ENCODE measurements around the gene CKAP5.
"Not testable (repeated sequence)": the region's sequence is repeated elsewhere in the genome, so short reads cannot be mapped to it uniquely, and the experiment has no call there.

The CKAP5 gene

GRCh38 chr11:46855863-46856262 lies 9.8 kb upstream of the CKAP5 start:
- DNase-seq (ENCODE audit: low read depth in 2 of 2, low spot score in 1 of 2) = no peak

DNA sequence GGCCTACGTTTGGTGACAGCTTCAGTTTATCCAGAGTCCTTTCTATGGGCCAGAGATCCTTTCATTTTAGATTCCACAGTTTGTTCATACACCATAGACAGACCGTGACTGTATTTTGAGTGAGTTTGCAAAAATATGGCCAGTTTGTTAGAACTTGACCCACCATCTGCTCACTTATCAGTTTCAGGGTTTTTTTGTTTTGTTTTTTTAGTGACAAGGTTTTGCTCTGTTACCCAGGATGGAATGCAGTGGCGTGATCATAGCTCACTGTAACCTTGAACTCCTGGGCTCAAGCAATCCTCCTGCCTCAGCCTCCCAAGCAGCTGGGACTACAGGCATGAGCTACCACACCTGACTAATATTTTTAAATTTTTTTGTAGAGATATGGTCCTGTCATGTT lies 9.1 kb upstream of the CKAP5 start:
- DNase-seq (ENCODE audit: low read depth in 2 of 2, low spot score in 1 of 2) = no peak

GRCh38 chr11:46850829-46851380 lies 4.8 kb upstream of the CKAP5 start:
- no peak for DNase-seq (ENCODE audit: low read depth in 2 of 2, low spot score in 1 of 2)

DNA sequence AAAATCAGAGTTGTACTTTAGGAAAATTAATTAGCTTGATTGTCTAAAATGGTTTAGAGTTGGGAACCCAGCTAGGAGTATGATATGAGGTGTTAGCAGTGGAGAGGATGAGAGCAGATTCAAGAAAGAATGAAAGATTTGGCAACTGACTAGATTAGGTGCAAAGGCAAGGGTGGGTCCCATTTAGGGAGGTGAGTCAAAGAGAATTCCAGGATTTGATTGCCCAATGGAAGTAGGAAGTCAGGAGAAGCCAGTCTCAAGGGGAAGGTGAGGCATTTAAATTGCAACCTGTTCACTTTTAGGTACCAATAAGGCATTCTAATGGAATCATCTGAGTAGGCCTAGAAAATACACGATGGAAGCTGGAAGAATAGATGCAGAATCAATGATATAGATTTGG lies 3.6 kb upstream of the CKAP5 start:
- no peak for DNase-seq (ENCODE audit: low read depth in 2 of 2, low spot score in 1 of 2)

DNA sequence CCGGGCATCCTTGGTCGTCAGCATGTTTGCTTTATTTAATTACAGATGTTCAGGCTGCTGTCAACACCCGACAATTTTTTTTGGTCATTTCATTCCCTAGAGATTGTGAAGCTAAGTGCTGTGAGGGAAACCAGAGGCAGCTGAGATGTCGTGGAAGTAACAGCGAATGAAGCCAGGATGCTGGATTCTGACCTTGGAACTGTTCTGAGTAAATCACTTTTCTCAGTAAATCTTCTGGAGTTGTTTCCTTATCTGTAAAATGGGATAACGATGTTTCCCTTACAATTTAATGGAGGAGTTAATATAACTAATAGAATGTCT lies 390 bp upstream of the CKAP5 start:
- DNase-seq (ENCODE audit: low read depth in 2 of 2, low spot score in 1 of 2) = no peak

GRCh38 chr11:46845440-46845739 lies 690 bp downstream of the CKAP5 start:
- DNase-seq (ENCODE audit: low read depth in 2 of 2, low spot score in 1 of 2) = no peak

DNA sequence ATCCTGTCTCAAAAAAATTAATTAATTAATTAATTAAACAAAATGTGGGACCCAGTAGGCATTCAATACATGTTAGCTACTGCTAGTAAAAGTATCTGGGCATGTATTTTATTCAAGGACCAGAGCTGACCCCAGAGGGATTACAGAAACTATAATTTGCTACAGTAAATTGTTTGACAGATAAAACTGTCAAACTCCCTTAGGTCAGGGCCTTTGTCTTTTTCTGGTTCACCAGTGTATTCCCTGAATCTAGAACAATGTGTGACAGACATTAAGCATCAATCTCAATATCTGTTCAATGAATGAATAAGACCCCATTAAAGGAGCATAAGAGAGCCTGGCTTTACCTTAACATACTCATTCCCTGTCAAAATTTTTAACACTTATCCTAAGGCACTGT lies 6.0 kb downstream of the CKAP5 start:
- no peak for DNase-seq (ENCODE audit: low read depth in 2 of 2, low spot score in 1 of 2)

- no peak for DNase-seq (ENCODE audit: low read depth in 2 of 2, low spot score in 1 of 2)
Observed at GRCh38 chr11:46838501-46838900, 7.6 kb downstream of the CKAP5 start.

- DNase-seq (ENCODE audit: low read depth in 2 of 2, low spot score in 1 of 2) = no peak
Observed at GRCh38 chr11:46837860-46838259, 8.2 kb downstream of the CKAP5 start.

- DNase-seq (ENCODE audit: low read depth in 2 of 2, low spot score in 1 of 2) = no peak
Observed at GRCh38 chr11:46836870-46837269, 9.2 kb downstream of the CKAP5 start.

DNA sequence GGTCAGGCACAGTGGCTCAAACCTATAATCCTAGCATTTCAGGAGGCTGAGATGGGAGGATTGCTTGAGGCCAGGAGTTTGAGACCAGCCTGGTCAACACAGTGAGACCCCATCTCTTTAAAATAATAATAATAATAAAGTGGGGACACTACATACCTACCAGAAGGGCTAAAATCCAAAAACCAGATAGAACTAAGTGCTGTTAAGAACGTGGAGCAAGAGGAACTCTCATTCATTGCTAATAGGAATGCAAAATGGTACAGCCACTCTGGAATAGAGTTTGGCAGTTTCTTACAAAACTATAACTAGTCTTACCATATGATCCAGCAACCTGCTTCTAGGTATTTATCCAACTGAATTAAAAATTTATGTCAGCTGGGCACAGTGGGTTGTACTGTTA lies 9.6 kb downstream of the CKAP5 start:
- DNase-seq (ENCODE audit: low read depth in 2 of 2, low spot score in 1 of 2) = no peak

GRCh38 chr11:46835897-46836296 lies 10.2 kb downstream of the CKAP5 start:
- DNase-seq (ENCODE audit: low read depth in 2 of 2, low spot score in 1 of 2) = no peak

- no peak for DNase-seq (ENCODE audit: low read depth in 2 of 2, low spot score in 1 of 2)
Observed at GRCh38 chr11:46834821-46835220, 11.3 kb downstream of the CKAP5 start.

DNA sequence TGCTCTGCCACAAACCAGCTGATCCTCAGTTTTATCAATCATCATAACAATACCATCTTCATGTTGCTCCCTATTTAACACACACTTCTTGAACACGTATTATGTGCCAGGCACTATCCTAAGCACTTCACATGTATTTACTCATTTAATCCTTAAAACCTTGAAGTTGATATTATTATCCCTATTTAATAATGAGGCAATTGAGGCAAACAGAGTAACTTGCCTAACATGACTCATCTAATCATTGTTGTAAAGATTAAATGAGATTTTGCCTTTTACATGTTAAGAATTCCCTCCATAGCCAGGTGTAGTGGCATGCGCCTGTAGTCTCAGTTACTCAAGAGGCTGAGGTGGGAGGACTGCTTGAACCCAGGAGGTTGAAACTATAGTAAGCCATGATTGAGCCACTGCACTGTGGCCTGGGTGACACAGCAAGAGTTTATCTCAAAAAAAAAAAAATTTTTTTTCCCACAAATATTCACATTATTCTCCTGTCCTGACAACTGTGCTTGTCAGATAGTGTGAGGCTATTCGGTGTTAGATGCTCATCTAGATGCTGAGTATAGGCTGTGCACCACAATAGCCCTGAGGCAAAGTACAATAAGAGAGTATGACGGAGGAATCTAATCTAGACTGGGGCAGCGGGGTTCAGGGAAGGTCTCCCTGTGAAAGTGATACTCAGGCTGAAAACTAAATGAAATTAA lies 13.4 kb downstream of the CKAP5 start:
- DNase-seq (ENCODE audit: low read depth in 2 of 2, low spot score in 1 of 2) = no peak

DNA sequence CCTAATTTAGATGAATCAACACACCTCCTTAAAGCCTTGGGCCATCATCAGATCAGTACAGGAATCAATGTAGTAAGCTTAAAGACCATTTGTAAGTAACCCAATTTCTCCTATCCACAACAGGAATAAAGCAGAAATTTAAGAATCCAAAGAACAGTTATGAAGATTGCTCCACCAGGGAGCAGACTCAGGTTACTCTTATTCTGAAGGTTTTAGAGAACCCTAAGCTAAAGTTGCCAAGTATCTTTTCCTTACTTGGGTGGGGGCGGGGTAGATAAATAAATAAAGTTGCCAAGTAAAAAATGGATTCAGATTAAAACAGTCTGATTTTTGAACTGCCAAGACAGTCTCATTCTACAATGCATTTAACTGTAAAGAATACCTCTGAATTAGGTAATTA lies 18.1 kb downstream of the CKAP5 start:
- DNase-seq (ENCODE audit: low read depth in 2 of 2, low spot score in 1 of 2) = no peak

DNA sequence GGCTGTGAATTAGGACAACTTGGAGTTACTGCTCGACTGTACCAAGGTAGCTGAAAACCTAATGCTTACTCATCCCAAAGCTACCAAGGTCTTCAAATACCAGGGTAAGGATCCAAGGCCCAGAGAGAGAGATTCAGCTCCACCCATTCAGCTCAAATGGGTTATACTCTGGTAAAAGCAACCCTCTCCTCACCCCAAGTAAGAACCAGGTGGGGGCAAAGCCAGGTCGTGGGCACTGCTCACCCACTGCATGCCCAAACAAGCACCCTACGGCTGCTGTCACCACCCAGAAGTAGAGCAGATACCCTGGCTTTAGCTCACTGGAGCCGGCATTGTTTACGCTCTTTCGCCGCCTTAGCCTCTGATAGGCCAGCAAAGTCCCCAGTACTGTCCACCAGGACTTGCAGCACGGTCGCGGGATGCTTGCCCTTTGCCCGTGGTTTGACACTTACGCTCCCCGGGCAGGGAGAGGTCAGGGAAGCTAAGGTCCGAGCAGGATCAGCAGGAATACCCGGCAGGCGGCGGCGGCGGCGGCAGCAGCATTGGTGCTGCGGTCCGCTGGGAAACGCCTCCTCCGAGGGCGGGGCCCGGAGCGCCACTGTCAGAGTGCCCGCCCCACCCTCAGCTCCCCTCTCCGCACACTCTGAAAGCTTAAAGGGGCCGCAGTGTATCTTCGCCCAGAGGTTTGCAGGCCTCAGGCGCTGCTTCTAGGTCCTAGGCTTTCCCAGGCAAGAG lies 19.6 kb downstream of the CKAP5 start:
- peak; percentile 32 to 45 for DNase-seq (ENCODE audit: low read depth in 2 of 2, low spot score in 1 of 2)

DNA sequence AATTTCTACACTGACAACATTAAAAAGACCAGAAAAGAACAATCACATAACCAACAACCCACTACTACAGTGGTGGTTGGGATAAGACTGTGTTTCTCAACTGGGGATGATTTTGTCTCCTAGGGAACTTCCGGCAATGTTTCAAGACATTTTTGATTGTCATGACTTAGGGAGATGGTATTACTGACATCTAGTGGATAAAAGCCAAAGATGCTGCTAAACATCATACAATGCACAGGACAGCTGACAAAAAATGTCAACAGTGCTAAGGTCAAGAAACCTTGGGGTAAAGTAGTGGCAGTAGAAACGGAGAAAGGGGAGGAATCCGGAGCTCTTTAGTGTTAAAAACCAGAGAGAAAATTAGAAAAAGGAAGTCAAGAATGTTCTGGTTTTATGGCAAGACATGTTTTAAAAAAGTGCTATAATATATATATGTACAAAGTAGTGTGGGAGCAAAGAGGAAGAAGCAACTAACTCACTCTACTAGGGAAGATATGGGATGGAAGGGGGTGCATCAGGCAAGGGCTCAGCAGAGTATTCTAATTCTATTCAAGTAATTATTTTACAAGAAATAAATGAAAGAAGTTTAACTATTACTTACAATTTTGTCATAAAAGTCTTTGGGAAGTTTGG lies 37.2 kb downstream of the CKAP5 start:
- DNase-seq (ENCODE audit: low read depth in 2 of 2, low spot score in 1 of 2) = no peak

DNA sequence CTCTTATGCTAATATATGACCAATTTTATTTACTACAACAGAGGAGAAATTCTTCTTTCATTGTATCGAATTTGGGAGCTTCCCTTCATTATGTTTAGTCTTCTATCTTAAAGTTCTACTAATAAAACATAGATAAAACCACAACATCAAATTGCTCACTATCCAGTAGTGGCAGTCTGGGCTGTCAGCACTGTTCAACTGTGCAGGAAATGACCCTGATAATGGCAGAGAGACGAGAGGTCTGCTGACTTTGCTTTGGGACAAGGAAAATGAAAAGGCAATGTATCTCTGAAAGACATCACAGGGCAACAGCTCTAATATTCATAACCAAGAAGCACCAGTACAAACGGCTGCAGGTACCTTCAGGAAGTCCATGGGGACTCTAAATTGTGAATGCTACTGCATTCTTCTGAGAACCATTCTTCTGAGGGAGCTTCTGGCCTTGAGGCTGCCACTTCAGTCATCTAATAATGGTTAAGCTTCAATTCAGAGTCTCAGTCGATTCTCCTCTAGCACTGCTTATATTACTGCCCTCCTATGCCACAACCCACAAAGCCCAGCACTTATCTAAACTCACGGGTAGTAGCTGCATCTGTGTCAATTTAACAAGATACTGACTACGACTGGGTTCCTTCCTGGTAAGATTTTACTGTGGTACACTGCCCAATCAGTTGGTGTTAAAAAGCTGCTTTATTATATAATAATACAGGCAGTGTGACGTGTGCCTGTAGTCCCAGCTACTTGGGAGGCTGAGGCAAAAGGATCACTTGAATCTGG lies 44.2 kb downstream of the CKAP5 start:
- no peak for DNase-seq (ENCODE audit: low read depth in 2 of 2, low spot score in 1 of 2)

GRCh38 chr11:46800177-46800576 lies 45.9 kb downstream of the CKAP5 start:
- no peak for DNase-seq (ENCODE audit: low read depth in 2 of 2, low spot score in 1 of 2)

- DNase-seq (ENCODE audit: low read depth in 2 of 2, low spot score in 1 of 2) = not testable (repeated sequence)
Observed at GRCh38 chr11:46799725-46800124, 46.4 kb downstream of the CKAP5 start.

- no peak for DNase-seq (ENCODE audit: low read depth in 2 of 2, low spot score in 1 of 2)
Observed at GRCh38 chr11:46778416-46778815, 67.7 kb downstream of the CKAP5 start.

DNA sequence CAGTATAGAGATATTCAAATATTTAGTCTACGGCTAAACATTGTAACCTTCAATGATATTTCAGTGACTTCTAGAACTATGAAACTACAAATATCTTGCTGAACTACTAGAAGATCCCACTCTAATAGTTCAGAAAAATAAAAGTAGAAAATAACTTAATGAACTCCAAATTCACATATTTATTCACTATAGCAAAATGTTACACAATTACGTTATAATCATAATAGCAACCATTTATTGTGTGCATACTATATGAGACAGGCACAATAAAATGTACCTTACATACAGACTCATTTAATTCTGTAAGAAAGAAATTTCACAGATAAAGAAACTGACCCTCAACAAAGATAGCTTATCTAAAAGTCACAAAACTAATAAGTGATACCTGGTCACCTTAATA lies 69.2 kb downstream of the CKAP5 start:
- DNase-seq (ENCODE audit: low read depth in 2 of 2, low spot score in 1 of 2) = no peak

Measured in stimulated activated CD8-positive, alpha-beta memory T cell treated with anti-CD3 and anti-CD28 coated beads, Interleukin-4, amount 100 ng/mL, for 1 hour (primary cell).